Thoracic aorta (tissue), 2 donors: ENCODE data around the gene VWA1. TPM values are rescaled to one million over a fixed set of nuclear protein-coding genes. Genes with fewer than 3 reads are reported as not detected.
"Not testable (repeated sequence)": the region's sequence is repeated elsewhere in the genome, so short reads cannot be mapped to it uniquely, and the experiment has no call there.

ENCODE experiments used
- ATAC-seq: fragments of 150-250 bp; one replicate; pipeline ENCODE4 v1.8.0; 2017; ENCODE audit warnings: low read depth; ENCODE audit not compliant: insufficient number of reproducible peaks, low FRiP score
- DNase-seq: peaks from one replicate; pipeline ENCODE4 v3.0.0-alpha.2; 2020; ENCODE audit warnings: low spot score
- H3K27ac ChIP-seq, 2 donors: fragments of 200-600 bp; sonication (generic); 1 replicate in 1 of 2; 2 replicates in 1 of 2; pipeline ENCODE4 v1.5.1; 2016; ENCODE audit warnings: mild to moderate bottlenecking in 2 of 2, moderate library complexity in 2 of 2
- H3K27me3 ChIP-seq: fragments of 200-600 bp; sonication (generic); replicated peaks from 2 replicates; pipeline ENCODE4 v1.6.0; 2016; ENCODE audit warnings: mild to moderate bottlenecking; ENCODE audit not compliant: insufficient read depth
- H3K36me3 ChIP-seq: fragments of 200-600 bp; sonication (generic); one replicate; pipeline ENCODE4 v1.5.1; 2016
- H3K4me1 ChIP-seq, 2 donors: fragments of 200-600 bp; sonication (generic); 1 replicate in 1 of 2; 2 replicates in 1 of 2; pipeline versions ENCODE4 v1.5.1 to v1.6.0; 2016; ENCODE audit warnings: low read depth in 2 of 2, mild to moderate bottlenecking in 1 of 2; ENCODE audit not compliant: control insufficient read depth in 1 of 2
- H3K4me3 ChIP-seq: fragments of 200-600 bp; sonication (generic); 2 replicates; pipeline ENCODE4 v1.5.1; 2016; ENCODE audit warnings: mild to moderate bottlenecking
- H3K9me3 ChIP-seq: fragments of 200-600 bp; sonication (generic); 2 replicates; pipeline ENCODE4 v1.5.1; 2016
- total RNA-seq, 2 donors: library from RNA; depleted of rRNA; stranded (reverse); fragments of >200 nt; gene quantifications; one replicate each; pipeline versions ENCODE4 v1.1.0 to v1.2.3, GENCODE V29; 2016
- TF ChIP-seq, protein P1 (sequence below): fragments of 200-600 bp; sonication (generic); IDR thresholded peaks from one replicate; pipeline ENCODE4 v1.5.1; 2019; ENCODE audit warnings: antibody characterized with exemption

VWA1 gene
- total RNA-seq, 2 donors from 2014 or later: 21.7 to 23.6 TPM

DNA sequence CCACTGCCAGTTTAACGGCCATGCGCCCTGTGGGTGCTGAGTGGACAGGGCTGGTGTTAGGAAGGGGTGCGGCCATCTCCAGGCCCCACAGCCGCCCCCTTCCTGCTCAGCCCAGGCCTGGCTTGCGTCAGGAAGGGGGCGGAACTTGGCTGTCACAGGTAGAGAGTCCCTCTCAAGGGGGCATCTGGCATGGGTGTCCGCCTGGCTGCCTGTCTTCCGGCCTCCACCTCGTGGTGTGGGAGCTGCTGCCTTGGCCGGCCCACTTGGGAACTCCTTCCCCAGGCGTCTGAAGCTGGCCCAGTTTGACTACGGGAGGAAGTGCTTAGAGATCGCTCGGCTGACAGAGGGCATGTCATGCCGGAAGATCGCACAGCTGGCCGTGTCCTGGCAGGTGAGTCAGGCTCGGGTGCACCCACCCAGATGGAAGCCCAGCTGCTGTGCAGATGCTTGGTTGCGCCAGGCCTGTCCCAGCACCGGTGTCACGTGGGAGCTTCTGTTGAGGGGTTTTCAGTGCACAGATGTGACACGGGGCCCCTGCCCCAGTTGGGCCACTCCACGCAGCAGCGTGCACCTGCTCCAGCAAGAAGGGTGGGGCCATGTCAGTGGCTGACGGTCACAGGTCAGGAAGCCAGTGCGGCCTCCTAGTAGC is 27.0 kb downstream of the VWA1 start:
- ATAC-seq: no peak
- TF ChIP-seq, protein P1, sequence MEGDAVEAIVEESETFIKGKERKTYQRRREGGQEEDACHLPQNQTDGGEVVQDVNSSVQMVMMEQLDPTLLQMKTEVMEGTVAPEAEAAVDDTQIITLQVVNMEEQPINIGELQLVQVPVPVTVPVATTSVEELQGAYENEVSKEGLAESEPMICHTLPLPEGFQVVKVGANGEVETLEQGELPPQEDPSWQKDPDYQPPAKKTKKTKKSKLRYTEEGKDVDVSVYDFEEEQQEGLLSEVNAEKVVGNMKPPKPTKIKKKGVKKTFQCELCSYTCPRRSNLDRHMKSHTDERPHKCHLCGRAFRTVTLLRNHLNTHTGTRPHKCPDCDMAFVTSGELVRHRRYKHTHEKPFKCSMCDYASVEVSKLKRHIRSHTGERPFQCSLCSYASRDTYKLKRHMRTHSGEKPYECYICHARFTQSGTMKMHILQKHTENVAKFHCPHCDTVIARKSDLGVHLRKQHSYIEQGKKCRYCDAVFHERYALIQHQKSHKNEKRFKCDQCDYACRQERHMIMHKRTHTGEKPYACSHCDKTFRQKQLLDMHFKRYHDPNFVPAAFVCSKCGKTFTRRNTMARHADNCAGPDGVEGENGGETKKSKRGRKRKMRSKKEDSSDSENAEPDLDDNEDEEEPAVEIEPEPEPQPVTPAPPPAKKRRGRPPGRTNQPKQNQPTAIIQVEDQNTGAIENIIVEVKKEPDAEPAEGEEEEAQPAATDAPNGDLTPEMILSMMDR: no peak
- no peaks in the 10 kb centered on the region for H3K36me3 ChIP-seq
- H3K27ac ChIP-seq: no peak overlapping the region
- H3K4me3 ChIP-seq: no peak overlapping the region
- H3K27me3 ChIP-seq: no peaks in the 10 kb centered on the region
- H3K9me3 ChIP-seq: no peaks in the 10 kb centered on the region
- no peak for DNase-seq
- H3K4me1 ChIP-seq: no peaks in the 10 kb centered on the region

DNA sequence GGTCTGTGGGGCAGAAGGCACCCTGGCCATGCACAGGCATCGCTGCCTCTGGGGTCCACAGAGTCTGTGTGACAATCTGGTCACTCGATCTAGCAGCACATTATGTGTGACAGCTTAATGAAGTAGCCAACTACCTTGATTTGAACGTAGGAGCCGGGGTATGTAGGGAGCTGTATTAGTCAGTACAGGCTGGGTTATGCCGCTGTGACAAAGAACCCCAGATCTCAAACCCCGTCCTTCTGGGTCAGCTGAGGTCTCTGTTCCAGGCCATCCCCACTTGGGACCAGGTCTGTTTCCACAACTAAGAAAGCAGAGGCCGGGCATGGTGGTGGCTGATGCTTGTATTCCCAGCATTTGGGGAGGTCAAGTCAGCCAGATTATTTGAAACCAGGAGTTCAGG is 27.8 kb downstream of the VWA1 start:
- H3K9me3 ChIP-seq: no peaks in the 10 kb centered on the region
- DNase-seq (no peak), ATAC-seq (no peak)
- H3K36me3 ChIP-seq: no peaks in the 10 kb centered on the region
- TF ChIP-seq, protein P1: no peak
- no peaks in the 10 kb centered on the region for H3K4me1 ChIP-seq
- H3K27ac ChIP-seq: no peak overlapping the region
- no peaks in the 10 kb centered on the region for H3K27me3 ChIP-seq
- no peak overlapping the region for H3K4me3 ChIP-seq

DNA sequence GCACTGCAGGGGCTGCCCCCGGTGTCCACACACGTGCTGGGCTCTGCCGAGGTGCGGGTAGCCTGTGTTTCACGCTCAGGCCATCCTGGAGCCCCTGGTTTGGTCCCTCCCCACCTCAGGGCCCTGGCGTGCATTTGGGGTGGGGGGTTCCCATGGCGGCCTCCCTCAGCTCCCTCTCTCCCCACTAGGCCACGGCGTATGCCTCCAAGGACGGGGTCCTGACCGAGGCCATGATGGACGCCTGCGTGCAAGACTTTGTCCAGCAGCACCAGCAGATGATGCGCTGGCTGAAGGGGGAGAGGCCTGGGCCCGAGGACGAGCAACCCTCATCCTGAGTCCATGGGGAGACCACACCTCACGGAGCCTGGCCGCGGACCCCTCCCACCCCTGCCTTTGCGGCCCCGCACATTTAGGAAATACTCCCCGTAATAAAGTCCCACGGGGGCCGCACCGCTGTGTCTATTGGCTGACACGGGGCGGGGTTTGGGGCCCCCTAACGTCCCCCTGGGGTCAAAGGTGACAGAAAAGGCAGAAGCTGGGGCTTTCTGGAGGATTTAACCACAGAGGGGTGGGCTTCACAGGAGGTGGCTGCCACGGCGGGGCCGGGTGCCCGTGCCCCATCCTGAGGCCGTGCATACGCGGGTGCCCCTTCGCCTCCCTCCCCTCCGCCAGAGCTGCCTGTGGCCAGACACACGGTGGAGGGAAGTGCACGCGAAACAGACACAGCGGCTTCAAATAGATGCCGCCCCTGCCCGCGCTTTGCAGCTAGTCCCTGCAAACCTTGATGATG is 32.9 kb downstream of the VWA1 start:
- H3K4me1 ChIP-seq: peaks cover 11 to 13% of the 10 kb centered on the region in 2 donors
- H3K27ac ChIP-seq, DNase-seq, H3K4me3 ChIP-seq, ATAC-seq, H3K36me3 ChIP-seq, H3K27me3 ChIP-seq, H3K9me3 ChIP-seq: not testable (repeated sequence)

DNA sequence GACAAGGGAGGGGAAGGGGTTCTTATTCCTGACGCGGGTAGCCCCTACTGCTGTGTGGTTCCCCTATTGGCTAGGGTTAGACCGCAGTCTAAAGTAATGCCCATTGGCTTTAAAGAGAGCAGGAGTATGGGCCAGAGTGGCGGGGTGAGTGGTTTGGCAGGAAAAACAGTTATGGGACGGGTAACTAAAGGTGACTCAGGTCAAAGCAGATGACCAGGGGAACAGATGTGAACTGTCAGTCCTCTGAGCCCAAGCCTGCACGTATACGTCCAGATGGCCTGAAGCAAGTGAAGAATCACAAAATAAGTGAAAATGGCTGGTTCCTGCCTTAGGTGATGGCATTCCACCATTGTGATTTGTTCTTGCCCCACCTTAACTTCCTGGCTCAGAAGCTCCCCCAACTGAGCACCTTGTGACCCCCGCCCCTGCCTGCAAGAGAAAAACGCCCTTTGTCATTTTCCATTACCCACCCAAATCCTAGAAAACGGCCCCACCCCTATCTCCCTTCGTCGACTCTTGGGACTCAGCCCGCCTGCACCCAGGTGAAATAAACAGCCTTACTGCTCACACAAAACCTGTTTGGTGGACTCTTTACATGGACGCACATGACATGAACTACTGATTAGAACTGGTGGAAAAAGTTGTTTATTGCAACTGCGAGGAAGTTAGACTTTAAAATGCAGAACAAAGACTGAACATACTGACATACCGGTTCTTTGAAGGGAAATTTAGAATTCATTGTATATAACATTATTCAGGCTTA is 35.3 kb downstream of the VWA1 start:
- DNase-seq: no peak
- peak overlapping the region; percentile 97 for H3K4me3 ChIP-seq
- no peaks in the 10 kb centered on the region for H3K27me3 ChIP-seq
- H3K4me1 ChIP-seq: peaks cover 11 to 13% of the 10 kb centered on the region in 2 donors
- H3K27ac ChIP-seq: peak overlapping the region; percentile 63 to 64
- H3K36me3 ChIP-seq: no peaks in the 10 kb centered on the region
- TF ChIP-seq, protein P1: no peak
- no peaks in the 10 kb centered on the region for H3K9me3 ChIP-seq
- ATAC-seq: no peak

DNA sequence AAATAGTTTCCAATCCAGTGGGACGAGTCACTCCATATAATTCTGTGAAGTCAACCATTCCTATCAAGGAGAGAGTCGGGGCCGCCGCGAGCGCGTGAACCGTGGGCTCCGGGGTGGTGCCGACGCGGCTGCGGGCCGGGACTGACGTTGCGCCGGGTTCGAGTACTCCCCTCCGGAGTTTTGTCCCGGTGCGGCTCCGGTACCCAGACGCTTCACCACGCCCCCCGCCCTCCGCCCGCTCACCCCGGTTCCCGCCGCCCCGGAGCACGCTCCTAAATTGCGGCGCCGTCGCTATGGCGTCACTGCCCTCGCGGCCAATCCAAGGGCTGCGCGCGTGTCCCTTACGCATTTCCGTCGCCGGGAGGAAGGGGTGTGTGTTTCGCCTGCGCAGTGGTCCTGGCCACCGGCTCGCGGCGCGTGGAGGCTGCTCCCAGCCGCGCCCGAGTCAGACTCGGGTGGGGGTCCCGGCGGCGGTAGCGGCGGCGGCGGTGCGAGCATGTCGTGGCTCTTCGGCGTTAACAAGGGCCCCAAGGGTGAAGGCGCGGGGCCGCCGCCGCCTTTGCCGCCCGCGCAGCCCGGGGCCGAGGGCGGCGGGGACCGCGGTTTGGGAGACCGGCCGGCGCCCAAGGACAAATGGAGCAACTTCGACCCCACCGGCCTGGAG is 36.0 kb downstream of the VWA1 start, which contains the start of gene ATAD3B:
ATAD3B (plus strand) TSS at position 377 of the 664 bp plus-strand sequence; CDS start at position 497, 120 bp downstream.
- Histone ChIP-seq H3K9me3 (no peaks in the 10 kb centered on the region), H3K27ac (peak within 1 kb of the TSS; percentile 63 to 64), H3K36me3 (no peaks in the 10 kb centered on the region), H3K4me1 (peaks cover 11 to 13% of the 10 kb centered on the region in 2 donors), H3K4me3 (peak within 1 kb of the TSS; percentile 97), H3K27me3 (no peaks in the 10 kb centered on the region)
- TF ChIP-seq, protein P1: no peak
- ATAC-seq: peak; percentile 57
- peak; percentile 70 for DNase-seq

DNA sequence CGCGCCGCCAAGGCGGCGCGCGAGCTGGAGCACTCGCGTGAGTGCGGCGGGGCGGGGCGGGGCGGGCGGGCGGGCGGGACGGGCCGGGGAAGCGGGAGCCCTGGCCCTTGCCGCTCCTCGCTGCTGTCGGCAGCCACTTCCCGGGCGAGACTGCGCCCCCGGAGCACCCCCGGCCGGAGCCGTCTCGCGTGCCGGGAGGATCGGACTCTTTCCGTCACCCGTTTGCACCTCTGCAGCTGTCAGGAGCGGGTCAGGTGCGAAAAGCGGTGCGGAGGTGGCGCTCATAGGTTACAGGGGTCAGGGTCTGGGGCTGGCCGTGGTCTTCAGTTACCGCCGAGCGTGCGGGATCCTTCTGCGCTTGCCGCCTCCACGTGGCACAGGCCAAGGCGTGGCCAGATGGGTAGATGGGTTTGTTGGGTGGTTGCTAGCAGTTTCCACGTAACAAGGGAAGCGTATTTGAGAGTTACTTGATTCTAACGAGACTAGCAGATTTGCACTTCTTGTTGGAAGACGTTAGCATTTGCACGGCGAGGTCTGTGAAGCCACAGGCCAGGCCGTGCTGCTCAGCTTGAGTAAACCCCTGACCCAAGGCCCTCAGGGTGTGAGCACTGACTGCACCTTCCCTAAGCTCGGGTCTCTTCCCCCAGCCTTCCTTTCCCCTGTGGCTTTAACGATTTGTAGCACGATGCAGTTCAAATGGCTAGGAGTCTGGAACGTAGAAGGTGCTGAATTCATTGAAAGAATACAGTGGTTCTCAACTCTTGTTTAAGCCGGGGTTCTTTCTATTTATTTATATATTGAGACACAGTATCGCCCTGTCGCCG is 36.8 kb downstream of the VWA1 start:
- DNase-seq, H3K27ac ChIP-seq, H3K36me3 ChIP-seq, H3K27me3 ChIP-seq, H3K9me3 ChIP-seq, ATAC-seq: not testable (repeated sequence)
- peak overlapping the region; percentile 97 for H3K4me3 ChIP-seq
- H3K4me1 ChIP-seq: peaks cover 11 to 13% of the 10 kb centered on the region in 2 donors

DNA sequence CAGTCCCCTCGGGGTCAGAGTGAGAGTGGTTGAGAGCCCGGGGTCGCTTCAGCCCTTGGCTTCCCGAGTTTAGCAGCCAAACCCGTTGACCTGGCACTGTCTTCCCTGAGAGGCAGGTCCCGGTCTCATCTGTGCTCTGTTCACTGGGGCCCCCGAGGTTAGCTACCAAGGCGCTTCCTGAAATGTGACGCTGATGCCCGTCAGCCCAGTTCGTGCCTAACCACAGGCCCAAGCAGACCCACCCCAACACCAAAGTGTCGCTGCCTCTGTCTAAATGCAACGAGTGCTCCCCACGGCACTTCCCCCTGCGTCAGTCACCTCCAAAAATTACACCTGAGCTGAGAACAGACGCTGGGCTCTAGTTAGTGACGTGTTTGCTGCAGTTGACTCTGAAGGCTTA is 40.5 kb downstream of the VWA1 start:
- not testable (repeated sequence) for H3K9me3 ChIP-seq, ATAC-seq, DNase-seq, H3K4me1 ChIP-seq, H3K4me3 ChIP-seq, H3K27me3 ChIP-seq, H3K27ac ChIP-seq
- peaks cover 15% of the 10 kb centered on the region for H3K36me3 ChIP-seq
